H9 (cell line): ENCODE results near the gene TNFAIP3. TPM values are rescaled to one million over a fixed set of nuclear protein-coding genes. Genes with fewer than 3 reads are reported as not detected.
"Not testable (repeated sequence)": the region's sequence is repeated elsewhere in the genome, so short reads cannot be mapped to it uniquely, and the experiment has no call there.

Experiments
- DNase-seq: peaks from one replicate; pipeline ENCODE4 v3.0.0-alpha.2; 2017
- H2AFZ ChIP-seq: one replicate; pipeline ENCODE4 v1.6.1; 2013; ENCODE audit warnings: mild to moderate bottlenecking, low read length, control low read depth, moderate library complexity
- H2AK5ac ChIP-seq: 2 replicates; pipeline ENCODE4 v1.6.1; 2013; ENCODE audit warnings: low read length, control low read depth, mixed read lengths; ENCODE audit not compliant: insufficient read length
- H2BK120ac ChIP-seq: one replicate; pipeline ENCODE4 v1.6.1; 2013; ENCODE audit warnings: low read depth, mild to moderate bottlenecking, low read length, control low read depth, inconsistent platforms; ENCODE audit not compliant: poor library complexity, severe bottlenecking
- H2BK12ac ChIP-seq: 2 replicates; pipeline ENCODE4 v1.6.1; 2013; ENCODE audit warnings: low read length, control low read depth, mixed read lengths, low read depth; ENCODE audit not compliant: insufficient read length
- H2BK15ac ChIP-seq: 2 replicates; pipeline ENCODE4 v1.6.1; 2013; ENCODE audit warnings: low read depth, low read length, control low read depth
- H2BK20ac ChIP-seq: one replicate; pipeline ENCODE4 v1.6.1; 2013; ENCODE audit warnings: low read depth, mild to moderate bottlenecking, low read length, control low read depth, inconsistent platforms; ENCODE audit not compliant: poor library complexity, severe bottlenecking
- H2BK5ac ChIP-seq: 2 replicates; pipeline ENCODE4 v1.6.1; 2013; ENCODE audit warnings: low read length, control low read depth, mixed read lengths; ENCODE audit not compliant: insufficient read length
- H3K14ac ChIP-seq: 2 replicates; pipeline ENCODE4 v1.6.1; 2013; ENCODE audit warnings: low read length, control low read depth; ENCODE audit not compliant: insufficient read depth
- H3K18ac ChIP-seq: 2 replicates; pipeline ENCODE4 v1.6.1; 2013; ENCODE audit warnings: low read depth, mild to moderate bottlenecking, mixed read lengths, low read length, control low read depth; ENCODE audit not compliant: insufficient read length
- H3K23ac ChIP-seq: 2 replicates; pipeline ENCODE4 v1.6.1; 2013; ENCODE audit warnings: low read length, control low read depth, mixed read lengths, low read depth; ENCODE audit not compliant: insufficient read length
- H3K23me2 ChIP-seq: 2 replicates; pipeline ENCODE4 v1.6.1; 2013; ENCODE audit warnings: low read depth, mild to moderate bottlenecking, mixed read lengths, low read length, control low read depth; ENCODE audit not compliant: insufficient read length, poor library complexity, severe bottlenecking
- H3K27ac ChIP-seq: 2 replicates; pipeline ENCODE4 v1.5.1; 2013; ENCODE audit warnings: low read length, control low read depth, mixed read lengths, low read depth; ENCODE audit not compliant: insufficient read length
- H3K27me3 ChIP-seq: 2 replicates; pipeline ENCODE4 v1.6.1; 2013; ENCODE audit warnings: low read length, control low read depth, inconsistent platforms; ENCODE audit not compliant: insufficient read depth
- H3K4ac ChIP-seq: 2 replicates; pipeline ENCODE4 v1.6.1; 2013; ENCODE audit warnings: low read depth, mild to moderate bottlenecking, control low read depth, inconsistent platforms, low read length, moderate library complexity
- H3K4me1 ChIP-seq: 2 replicates; pipeline ENCODE4 v1.6.1; 2013; ENCODE audit warnings: low read length, control low read depth, inconsistent platforms; ENCODE audit not compliant: insufficient read depth
- H3K4me2 ChIP-seq: 2 replicates; pipeline ENCODE4 v1.6.1; 2013; ENCODE audit warnings: low read length, control low read depth, mixed read lengths; ENCODE audit not compliant: insufficient read length, insufficient read depth
- H3K56ac ChIP-seq: 2 replicates; pipeline ENCODE4 v1.6.1; 2013; ENCODE audit warnings: low read depth, mild to moderate bottlenecking, mixed read lengths, low read length, control low read depth; ENCODE audit not compliant: insufficient read length
- H3K79me1 ChIP-seq: 2 replicates; pipeline ENCODE4 v1.6.1; 2013; ENCODE audit warnings: low read depth, mild to moderate bottlenecking, moderate library complexity, low read length, control low read depth, inconsistent platforms; ENCODE audit not compliant: insufficient read depth, poor library complexity, severe bottlenecking
- H3K79me2 ChIP-seq: 2 replicates; pipeline ENCODE4 v1.6.1; 2013; ENCODE audit warnings: low read length, control low read depth, inconsistent platforms; ENCODE audit not compliant: insufficient read depth
- H3K9ac ChIP-seq: 2 replicates; pipeline ENCODE4 v1.6.1; 2013; ENCODE audit warnings: low read length, control low read depth, mixed read lengths; ENCODE audit not compliant: insufficient read length; ENCODE audit errors: extremely low read depth
- H3K9me3 ChIP-seq: one replicate; pipeline ENCODE4 v1.6.1; 2013; ENCODE audit warnings: low read depth, low read length, inconsistent platforms; ENCODE audit not compliant: control insufficient read depth
- H3T11ph ChIP-seq: one replicate; pipeline ENCODE4 v1.6.1; 2013; ENCODE audit warnings: mild to moderate bottlenecking, low read length, control low read depth, inconsistent platforms
- H4K20me1 ChIP-seq: one replicate; pipeline ENCODE4 v1.6.1; 2013; ENCODE audit not compliant: control insufficient read depth, insufficient read length, insufficient read depth
- H4K5ac ChIP-seq: 2 replicates; pipeline ENCODE4 v1.6.1; 2013; ENCODE audit warnings: low read depth, mild to moderate bottlenecking, mixed read lengths, low read length, control low read depth; ENCODE audit not compliant: insufficient read length
- H4K8ac ChIP-seq: replicated peaks from 2 replicates; pipeline ENCODE4 v1.6.1; 2013; ENCODE audit warnings: low read length, control low read depth, mixed read lengths, low read depth; ENCODE audit not compliant: insufficient read length
- H4K91ac ChIP-seq: 2 replicates; pipeline ENCODE4 v1.6.1; 2013; ENCODE audit warnings: low read depth, mild to moderate bottlenecking, moderate library complexity, mixed read lengths, low read length, control low read depth; ENCODE audit not compliant: insufficient read length
- H3K27ac Mint-ChIP-seq, 3 experiments: 2 replicates in 2 of 3; 3 replicates in 1 of 3; pipeline ENCODE4 v1.8.0; 2020 to 2021; ENCODE audit warnings: mixed read lengths in 3 of 3, mild to moderate bottlenecking in 1 of 3, moderate library complexity in 1 of 3
- H3K27me3 Mint-ChIP-seq: 2 replicates; pipeline ENCODE4 v1.8.0; 2021; ENCODE audit warnings: low read depth, mild to moderate bottlenecking, moderate library complexity, mixed read lengths
- H3K36me3 Mint-ChIP-seq, 3 experiments: 2 replicates in 2 of 3; 3 replicates in 1 of 3; pipeline ENCODE4 v1.8.0; 2020 to 2021; ENCODE audit warnings: low read depth in 3 of 3, mixed read lengths in 3 of 3; ENCODE audit not compliant: insufficient read depth in 1 of 3
- H3K4me1 Mint-ChIP-seq, 2 experiments: 2 replicates each; pipeline ENCODE4 v1.8.0; 2020; ENCODE audit warnings: mixed read lengths in 2 of 2
- H3K4me3 Mint-ChIP-seq, 2 experiments: 2 replicates in 1 of 2; 3 replicates in 1 of 2; pipeline ENCODE4 v1.8.0; 2020 to 2021; ENCODE audit warnings: mild to moderate bottlenecking in 2 of 2, mixed read lengths in 2 of 2, moderate library complexity in 1 of 2
- H3K9me3 Mint-ChIP-seq, 2 experiments: 2 replicates in 1 of 2; 3 replicates in 1 of 2; pipeline ENCODE4 v1.8.0; 2020; ENCODE audit warnings: mild to moderate bottlenecking in 2 of 2, mixed read lengths in 2 of 2, moderate library complexity in 1 of 2
- CTCF ChIP-seq: fragments of 200-600 bp; sonication (generic); conservative IDR thresholded peaks from 3 replicates; pipeline ENCODE4 v1.8.0; 2021; ENCODE audit warnings: antibody characterized with exemption, mild to moderate bottlenecking
- WGBS: extraction: QIAGEN DNeasy Blood & Tissue Kit; methylation state at CpG from one replicate; pipeline ENCODE4 v1.1.7; 2013; ENCODE audit warnings: missing lambda C conversion rate, low lambda C conversion rate, mixed read lengths; ENCODE audit not compliant: insufficient read length; ENCODE audit errors: extremely low coverage; 5-methylcytosine and 5-hydroxymethylcytosine counted together
- total RNA-seq: library from RNA; stranded (reverse); gene quantifications from 2 replicates; pipeline ENCODE4 v1.2.1, GENCODE V29; 2021

Gene TNFAIP3
- total RNA-seq, 1 experiment from 2014 or later, result 3.7 TPM

- H3K4me1 Mint-ChIP-seq, result no peaks in the 10 kb centered on the region
- no peak overlapping the region for H3K27ac Mint-ChIP-seq
- Histone ChIP-seq H3K4me1 (no peaks in the 10 kb centered on the region; the same call in 1 of the 2 replicates), H3K14ac (no peak overlapping the region), H2BK15ac (no peak overlapping the region), H4K91ac (no peak overlapping the region), H3K9ac (no peak overlapping the region), H3K56ac (no peak overlapping the region), H3K23ac (no peak overlapping the region), H3K9me3 (no peaks in the 10 kb centered on the region), H3K4me2 (no peak overlapping the region), H3K27ac (no peak overlapping the region), H2AK5ac (no peak overlapping the region), H2BK120ac (no peak overlapping the region), H3K18ac (no peak overlapping the region), H3K79me1 (no peaks in the 10 kb centered on the region), H3K79me2 (no peaks in the 10 kb centered on the region), H2AFZ (no peak overlapping the region), H4K20me1 (no peaks in the 10 kb centered on the region), H3K4ac (no peak overlapping the region), H3K23me2 (no peaks in the 10 kb centered on the region), H3K27me3 (no peaks in the 10 kb centered on the region), H2BK20ac (no peak overlapping the region), H3T11ph (no peak overlapping the region), H4K8ac (no peak overlapping the region), H2BK5ac (no peak overlapping the region), H4K5ac (no peak overlapping the region), H2BK12ac (no peak overlapping the region)
- TF ChIP-seq CTCF, result no peak
- no peaks in the 10 kb centered on the region for H3K36me3 Mint-ChIP-seq
- no CpG with 5 or more reads among the region's 2 CpGs for WGBS
- H3K9me3 Mint-ChIP-seq, result peaks cover 0 to 4% of the 10 kb centered on the region in 2 experiments; a peak in 1 of 5 replicates
- no peak overlapping the region for H3K4me3 Mint-ChIP-seq
- DNase-seq, result no peak
- no peaks in the 10 kb centered on the region; the same call in none of the 2 replicates for H3K27me3 Mint-ChIP-seq
These were observed 26.7 kb downstream of the TNFAIP3 start for GRCh38 chr6:137893726-137894125.

- H3K23me2 ChIP-seq, H3K79me1 ChIP-seq, H3K9ac ChIP-seq, H2BK12ac ChIP-seq, H3K27me3 Mint-ChIP-seq, H4K5ac ChIP-seq, H2AFZ ChIP-seq, H3K27me3 ChIP-seq, H2BK5ac ChIP-seq, H3K4me2 ChIP-seq, H3K14ac ChIP-seq, H2AK5ac ChIP-seq, H3T11ph ChIP-seq, H3K18ac ChIP-seq, H3K4me1 ChIP-seq, H3K4me1 Mint-ChIP-seq, H3K4ac ChIP-seq, H2BK15ac ChIP-seq, H3K36me3 Mint-ChIP-seq, H3K4me3 Mint-ChIP-seq, H3K9me3 Mint-ChIP-seq, H3K27ac Mint-ChIP-seq, H3K27ac ChIP-seq, H4K91ac ChIP-seq, H3K9me3 ChIP-seq, H3K79me2 ChIP-seq, H4K8ac ChIP-seq, H3K56ac ChIP-seq, DNase-seq, H2BK20ac ChIP-seq, H4K20me1 ChIP-seq, H3K23ac ChIP-seq, H2BK120ac ChIP-seq: not testable (repeated sequence)
- WGBS, result no CpG with 5 or more reads among the region's 8 CpGs
These were observed 27.3 kb downstream of the TNFAIP3 start for GRCh38 chr6:137894378-137894777.
